ENCODE results near the gene SORCS1. TPM values are rescaled to one million over a fixed set of nuclear protein-coding genes. Genes with fewer than 3 reads are reported as not detected.

SORCS1 gene
- polyA plus RNA-seq, 1 experiment = 0.02 TPM

DNA sequence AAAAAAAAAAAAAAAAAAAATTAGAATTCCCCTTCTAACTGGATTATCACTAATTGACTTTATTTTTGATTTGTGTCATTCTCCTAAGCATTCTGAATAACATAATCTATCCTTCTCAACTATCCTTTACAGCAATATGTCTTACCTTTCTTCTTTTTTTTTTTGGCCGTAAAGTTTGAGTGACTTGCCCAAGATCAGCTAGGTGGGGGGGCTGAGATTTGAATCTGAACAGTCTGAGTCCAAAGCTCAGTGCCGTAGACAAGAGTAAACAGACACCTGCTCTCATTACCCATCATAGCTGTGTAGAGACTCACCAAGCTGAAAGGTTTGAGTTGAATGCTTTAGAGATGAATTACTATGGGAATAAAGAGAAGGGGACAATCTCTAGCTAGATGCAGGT, 192.1 kb downstream of the SORCS1 start:
- ChIA-PET POLR2A (no interaction called here), CTCF (no interaction called here)
- H3K27me3 ChIP-seq (ENCODE audit: control insufficient read depth, insufficient read depth, low read length) = no peaks in the 10 kb centered on the region

GRCh38 chr10:106971411-106971831, 193.1 kb downstream of the SORCS1 start:
- no peaks in the 10 kb centered on the region for H3K27me3 ChIP-seq (ENCODE audit: control insufficient read depth, insufficient read depth, low read length)
- POLR2A ChIA-PET = no interaction called here
- DNase-seq (ENCODE audit: low read depth, low spot score) = no peak
- no peak overlapping the region for H3K27ac ChIP-seq (ENCODE audit: low read depth, low read length)
- peaks cover 4% of the 10 kb centered on the region; the same call in 1 of the 2 replicates for H3K9me3 ChIP-seq (ENCODE audit: control insufficient read depth, insufficient read depth, low read length)
- CTCF ChIA-PET = no interaction called here
- no peak for TF ChIP-seq CTCF (IDR thresholded peaks at IDR 0.05; ENCODE audit: low read depth, low read length)
- no peak overlapping the region for H3K4me3 ChIP-seq (ENCODE audit: low read depth, low read length)

More for the DNA sequence above, 192.1 kb downstream of the SORCS1 start:
- Histone ChIP-seq H3K9me3 (ENCODE audit: control insufficient read depth, insufficient read depth, low read length) (peaks cover 4% of the 10 kb centered on the region; the same call in 1 of the 2 replicates), H3K27ac (ENCODE audit: low read depth, low read length) (no peak overlapping the region), H3K4me3 (ENCODE audit: low read depth, low read length) (no peak overlapping the region)
- DNase-seq (ENCODE audit: low read depth, low spot score) = no peak
- TF ChIP-seq CTCF (IDR thresholded peaks at IDR 0.05; ENCODE audit: low read depth, low read length) = no peak

DNA sequence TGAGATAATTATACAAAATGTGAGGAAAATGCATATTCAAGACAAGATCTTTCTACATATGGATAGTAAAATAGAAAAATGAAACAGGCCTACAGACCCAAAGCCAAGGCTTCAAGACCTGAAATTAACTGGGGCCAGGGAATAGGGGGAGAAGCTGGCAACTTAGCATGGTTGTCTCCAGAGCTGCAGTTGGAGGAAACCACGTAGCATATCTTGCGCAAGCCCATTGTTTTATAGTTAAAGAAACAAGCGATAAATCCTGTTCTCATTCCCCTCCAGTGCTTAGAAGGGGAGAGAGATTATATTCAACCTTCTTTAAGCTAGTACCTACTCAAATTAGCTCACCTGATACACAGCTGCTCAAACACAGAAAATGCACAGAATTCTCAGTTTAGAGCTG, 197.1 kb downstream of the SORCS1 start:
- peaks cover 11% of the 10 kb centered on the region for H3K9me3 ChIP-seq (ENCODE audit: control insufficient read depth, insufficient read depth, low read length)
- ChIA-PET CTCF (no interaction called here), POLR2A (no interaction called here)
- no peaks in the 10 kb centered on the region for H3K27me3 ChIP-seq (ENCODE audit: control insufficient read depth, insufficient read depth, low read length)
- DNase-seq (ENCODE audit: low read depth, low spot score) = no peak
- no peak for TF ChIP-seq CTCF (IDR thresholded peaks at IDR 0.05; ENCODE audit: low read depth, low read length)
- H3K4me3 ChIP-seq (ENCODE audit: low read depth, low read length) = no peak overlapping the region
- no peak overlapping the region for H3K27ac ChIP-seq (ENCODE audit: low read depth, low read length)

DNA sequence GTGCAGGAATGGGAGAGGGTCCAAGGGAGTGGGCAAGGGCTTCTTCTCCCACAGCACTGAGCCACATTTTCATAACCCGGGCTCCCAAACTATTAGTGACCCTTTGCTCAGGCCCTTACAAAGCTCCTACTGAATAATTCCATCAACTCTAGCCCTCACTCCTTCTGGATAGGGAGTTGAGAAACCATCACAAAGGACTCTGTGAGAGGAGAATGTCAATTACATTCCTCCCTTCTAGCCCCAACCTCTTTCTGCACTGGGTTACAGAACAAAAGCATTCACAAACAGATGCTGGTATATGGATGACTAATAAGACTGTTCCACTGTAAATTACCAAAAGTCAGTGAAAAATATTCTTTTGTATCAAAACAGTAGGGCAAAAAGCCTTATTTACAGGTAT, 203.7 kb downstream of the SORCS1 start:
- CTCF ChIA-PET = no interaction called here
- DNase-seq (ENCODE audit: low read depth, low spot score) = no peak
- Histone ChIP-seq H3K27ac (ENCODE audit: low read depth, low read length) (no peak overlapping the region), H3K27me3 (ENCODE audit: control insufficient read depth, insufficient read depth, low read length) (no peaks in the 10 kb centered on the region), H3K4me3 (ENCODE audit: low read depth, low read length) (no peak overlapping the region), H3K9me3 (ENCODE audit: control insufficient read depth, insufficient read depth, low read length) (peaks cover 25% of the 10 kb centered on the region)
- POLR2A ChIA-PET = no interaction called here
- no peak for TF ChIP-seq CTCF (IDR thresholded peaks at IDR 0.05; ENCODE audit: low read depth, low read length)

- no peaks in the 10 kb centered on the region for H3K27me3 ChIP-seq (ENCODE audit: control insufficient read depth, insufficient read depth, low read length)
- DNase-seq (ENCODE audit: low read depth, low spot score) = no peak
- ChIA-PET POLR2A (no interaction called here), CTCF (no interaction called here)
- TF ChIP-seq CTCF (IDR thresholded peaks at IDR 0.05; ENCODE audit: low read depth, low read length) = no peak
- no peak overlapping the region for H3K4me3 ChIP-seq (ENCODE audit: low read depth, low read length)
- H3K9me3 ChIP-seq (ENCODE audit: control insufficient read depth, insufficient read depth, low read length) = peaks cover 34% of the 10 kb centered on the region
- H3K27ac ChIP-seq (ENCODE audit: low read depth, low read length) = no peak overlapping the region
These were observed 205.0 kb downstream of the SORCS1 start for GRCh38 chr10:106959521-106959920.

Data from AG04450 (cell line).